Upper lobe of left lung (tissue), 6 donors: ENCODE data around the gene BMERB1. TPM values are rescaled to one million over a fixed set of nuclear protein-coding genes. Genes with fewer than 3 reads are reported as not detected.
"Not testable (repeated sequence)": the region's sequence is repeated elsewhere in the genome, so short reads cannot be mapped to it uniquely, and the experiment has no call there.

ENCODE experiments used
- ATAC-seq, 2 donors: fragments of 200-7000 bp; cut with Tn5 transposase; one replicate each; pipeline ENCODE4 v1.9.1; 2022; ENCODE audit warnings: mild to moderate bottlenecking in 2 of 2, moderate library complexity in 2 of 2; ENCODE audit not compliant: low FRiP score in 2 of 2
- DNase-seq, 2 donors: peaks; one replicate each; pipeline ENCODE4 v3.0.0-alpha.2; 2019 to 2020
- H3K27ac ChIP-seq, 4 donors: fragments of 200-600 bp; sonication (generic); one replicate each; pipeline ENCODE4 v1.5.1; 2016 to 2019
- H3K27me3 ChIP-seq, 4 donors: fragments of 200-600 bp; sonication (generic); one replicate each; pipeline ENCODE4 v1.5.1; 2017 to 2019
- H3K36me3 ChIP-seq, 4 donors: fragments of 200-600 bp; sonication (generic); one replicate each; pipeline ENCODE4 v1.5.1; 2016 to 2019
- H3K4me1 ChIP-seq, 4 donors: fragments of 200-600 bp; sonication (generic); one replicate each; pipeline ENCODE4 v1.5.1; 2018 to 2019
- H3K4me3 ChIP-seq, 4 donors: fragments of 200-600 bp; sonication (generic); one replicate each; pipeline ENCODE4 v1.5.1; 2017 to 2019; ENCODE audit warnings: mild to moderate bottlenecking in 2 of 4, moderate library complexity in 1 of 4
- H3K9me3 ChIP-seq, 4 donors: fragments of 200-600 bp; sonication (generic); one replicate each; pipeline ENCODE4 v1.5.1; 2018 to 2019
- CTCF ChIP-seq, 6 experiments: fragments of 450-650 bp in 4 of 6; fragments of 200-600 bp in 2 of 6; sonication (generic) in 2 of 6; IDR thresholded peaks; one replicate each; pipeline ENCODE4 v1.5.1; 2016 to 2019; ENCODE audit warnings: antibody characterized with exemption in 6 of 6
- EP300 ChIP-seq, 4 donors: sonication (generic); formaldehyde crosslinking; IDR thresholded peaks; one replicate each; pipeline ENCODE4 v1.5.1; 2017; ENCODE audit warnings: antibody characterized with exemption in 4 of 4, control low read depth in 2 of 4
- POLR2A ChIP-seq, 4 donors: fragments of 450-650 bp; IDR thresholded peaks; one replicate each; pipeline ENCODE4 v1.5.1; 2016 to 2017; ENCODE audit warnings: antibody characterized with exemption in 4 of 4, mild to moderate bottlenecking in 2 of 4
- POLR2AphosphoS5 ChIP-seq, 2 donors: sonication (generic); formaldehyde crosslinking; IDR thresholded peaks; one replicate each; pipeline ENCODE4 v1.5.1; 2017; ENCODE audit warnings: antibody characterized with exemption in 2 of 2
- WGBS, 2 donors: methylation state at CpG; one replicate each; pipeline ENCODE4 v1.1.5; 2017 to 2018; 5-methylcytosine and 5-hydroxymethylcytosine counted together
- total RNA-seq, 6 donors: library from RNA; depleted of rRNA in 4 of 6; stranded (reverse); fragments of >200 nt in 4 of 6; gene quantifications; one replicate each; pipeline versions ENCODE4 v1.1.0 to v1.2.1, GENCODE V29; 2016 to 2021
- donor health status: DM: no; HTN: no; CAD: no; lungs with moderate emphysema.
- donor health status: DM: no; HTN: yes; CAD: no; lungs with severe emphysema.

BMERB1 gene
- total RNA-seq, result 10 to 100 TPM in 4 of 6 donors, 1 to 10 TPM in 2; 5.2 to 27.6 (median 16.1) TPM

- no peaks in the 10 kb centered on the region for H3K9me3 ChIP-seq
- peak within 1 kb of the TSS in 3 of 4 donors; percentile 18 to 64 (median 53) for H3K27ac ChIP-seq
- ATAC-seq (peak; percentile 64 to 92), DNase-seq (peak in 1 of 2 donors; percentile 89)
- no peaks in the 10 kb centered on the region for H3K36me3 ChIP-seq
- peaks cover 0 to 17% (median 10%) of the 10 kb centered on the region in 4 donors for H3K4me1 ChIP-seq
- 0 to 2% methylated on average over 19 to 37 of the region's 63 CpGs for WGBS, 2 donors
- TF ChIP-seq CTCF (IDR thresholded peaks at IDR 0.05) (no peak), EP300 (IDR thresholded peaks at IDR 0.05) (no peak), POLR2A (IDR thresholded peaks at IDR 0.05) (peak in 1 of 4 donors; percentile 30), POLR2AphosphoS5 (IDR thresholded peaks at IDR 0.05) (peak in 1 of 2 donors; percentile 78)
- peak within 1 kb of the TSS; percentile 20 to 67 (median 59) for H3K4me3 ChIP-seq
- peaks cover 0 to 11% (median 0%) of the 10 kb centered on the region in 4 donors for H3K27me3 ChIP-seq
Observed at GRCh38 chr16:15434425-15435215, at the start of gene BMERB1. TSS of gene BMERB1 (plus strand) at chr16:15434588. CDS start at chr16:15434654, 66 bp downstream.

- not testable (repeated sequence) for H3K27me3 ChIP-seq, H3K27ac ChIP-seq, H3K36me3 ChIP-seq, DNase-seq, ATAC-seq, H3K4me3 ChIP-seq, H3K4me1 ChIP-seq, H3K9me3 ChIP-seq
- 92 to 93% methylated on average over 6 of the region's 6 CpGs for WGBS, 2 donors
Observed at GRCh38 chr16:15388060-15388459, 46.3 kb upstream of the BMERB1 start.

DNA sequence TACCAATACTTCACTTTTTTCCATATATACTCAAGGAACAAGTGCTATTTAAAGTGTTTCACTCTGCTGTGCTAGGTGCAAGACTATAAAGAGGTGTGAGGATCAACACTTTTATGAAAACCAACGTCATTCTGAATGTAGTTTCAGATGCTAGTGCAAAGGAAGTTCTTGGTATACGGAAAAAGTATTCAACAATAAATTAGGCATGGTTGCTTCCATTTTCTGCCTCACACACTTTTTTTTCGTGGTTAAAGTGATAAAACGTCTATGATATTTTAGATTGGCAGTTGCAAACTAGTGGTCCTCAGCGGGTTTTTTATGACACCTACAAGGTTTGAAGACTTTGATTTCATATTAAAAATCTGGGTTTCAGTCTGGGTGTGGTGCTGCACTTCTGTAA, 44.5 kb upstream of the BMERB1 start:
- H3K36me3 ChIP-seq, DNase-seq, H3K4me1 ChIP-seq, H3K27ac ChIP-seq, H3K9me3 ChIP-seq, H3K27me3 ChIP-seq, H3K4me3 ChIP-seq, ATAC-seq: not testable (repeated sequence)
- WGBS, 2 donors, result 62 to 64% methylated on average over 5 of the region's 5 CpGs

GRCh38 chr16:15393025-15393424, 41.4 kb upstream of the BMERB1 start:
- ATAC-seq, H3K36me3 ChIP-seq, H3K4me3 ChIP-seq, DNase-seq, H3K27me3 ChIP-seq, H3K9me3 ChIP-seq, H3K27ac ChIP-seq: not testable (repeated sequence)
- 87 to 98% methylated on average over 7 of the region's 8 CpGs for WGBS, 2 donors
- H3K4me1 ChIP-seq, result peaks cover 0 to 11% (median 2%) of the 10 kb centered on the region in 4 donors

DNA sequence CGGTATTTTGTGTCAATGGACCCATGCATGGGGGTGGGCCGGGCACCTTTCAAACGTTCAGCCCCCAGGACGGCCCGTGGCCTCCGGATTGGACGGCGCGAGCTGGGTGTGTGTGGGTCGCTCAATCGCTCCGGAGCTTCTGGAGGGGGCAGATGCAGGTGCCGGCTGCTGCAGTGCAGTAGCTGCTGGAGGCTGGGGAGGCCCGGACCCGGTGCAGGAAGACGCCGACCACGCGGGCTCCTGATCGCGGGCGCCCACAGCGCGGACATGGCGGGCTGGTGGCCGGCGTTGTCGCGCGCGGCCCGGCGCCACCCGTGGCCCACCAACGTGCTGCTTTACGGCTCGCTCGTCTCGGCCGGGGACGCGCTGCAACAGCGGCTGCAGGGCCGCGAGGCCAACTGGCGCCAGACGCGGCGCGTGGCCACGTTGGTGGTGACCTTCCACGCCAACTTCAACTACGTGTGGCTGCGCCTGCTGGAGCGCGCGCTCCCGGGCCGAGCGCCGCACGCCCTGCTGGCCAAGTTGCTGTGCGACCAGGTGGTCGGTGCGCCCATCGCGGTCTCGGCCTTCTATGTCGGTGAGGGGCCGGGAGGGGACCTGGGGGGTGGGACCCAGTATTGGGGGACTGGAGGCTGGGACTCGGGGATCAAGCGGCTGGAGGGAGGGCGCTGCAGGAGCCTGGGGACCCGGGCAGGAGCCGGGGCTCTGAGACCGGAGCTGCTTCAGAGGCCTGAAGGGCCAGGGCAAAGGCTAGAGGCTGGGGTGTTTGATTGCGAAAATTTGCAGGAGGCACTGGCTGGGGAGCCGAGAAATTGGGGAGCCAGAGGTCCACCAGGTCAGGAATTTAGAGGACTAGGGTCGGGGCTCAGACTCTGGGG, 38.5 kb upstream of the BMERB1 start, which contains the start of gene MPV17L:
MPV17L (plus strand) TSS at position 124 of the 878 bp plus-strand sequence; CDS start at position 268, 144 bp downstream.
- ATAC-seq (peak; percentile 49 to 89), DNase-seq (peak in 1 of 2 donors; percentile 91)
- peak within 1 kb of the TSS; percentile 14 to 63 (median 48) for H3K4me3 ChIP-seq
- peak within 1 kb of the TSS in 1 of 4 donors; percentile 28 for H3K27ac ChIP-seq
- not testable (repeated sequence) for H3K9me3 ChIP-seq, H3K27me3 ChIP-seq, H3K36me3 ChIP-seq
- peaks cover 0 to 11% (median 2%) of the 10 kb centered on the region in 4 donors for H3K4me1 ChIP-seq
- 8 to 25% methylated on average over 19 to 52 of the region's 79 CpGs for WGBS, 2 donors

DNA sequence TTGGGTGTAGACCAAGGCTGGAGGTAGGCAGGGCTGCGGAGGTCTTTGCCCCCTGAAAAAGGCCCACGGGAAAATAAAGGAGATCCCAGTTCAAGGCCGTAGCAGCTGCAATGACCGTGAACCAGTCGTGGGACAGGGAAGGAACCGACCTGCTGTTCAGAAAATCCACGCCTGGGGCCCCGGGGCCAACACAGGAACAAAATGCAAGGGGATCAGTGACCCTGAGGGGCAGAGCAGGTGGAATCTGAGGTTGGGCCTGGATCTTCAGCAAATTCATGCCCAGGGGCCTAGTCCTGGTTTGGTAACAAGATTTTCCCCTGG, 37.9 kb upstream of the BMERB1 start:
- not testable (repeated sequence) for H3K27me3 ChIP-seq, H3K27ac ChIP-seq, H3K36me3 ChIP-seq, H3K9me3 ChIP-seq, DNase-seq, ATAC-seq
- H3K4me3 ChIP-seq, result peak overlapping the region in 3 of 4 donors; percentile 43 to 63 (median 52)
- peaks cover 0 to 11% (median 2%) of the 10 kb centered on the region in 4 donors for H3K4me1 ChIP-seq
- WGBS, 2 donors, result 87 to 89% methylated on average over 8 of the region's 8 CpGs

DNA sequence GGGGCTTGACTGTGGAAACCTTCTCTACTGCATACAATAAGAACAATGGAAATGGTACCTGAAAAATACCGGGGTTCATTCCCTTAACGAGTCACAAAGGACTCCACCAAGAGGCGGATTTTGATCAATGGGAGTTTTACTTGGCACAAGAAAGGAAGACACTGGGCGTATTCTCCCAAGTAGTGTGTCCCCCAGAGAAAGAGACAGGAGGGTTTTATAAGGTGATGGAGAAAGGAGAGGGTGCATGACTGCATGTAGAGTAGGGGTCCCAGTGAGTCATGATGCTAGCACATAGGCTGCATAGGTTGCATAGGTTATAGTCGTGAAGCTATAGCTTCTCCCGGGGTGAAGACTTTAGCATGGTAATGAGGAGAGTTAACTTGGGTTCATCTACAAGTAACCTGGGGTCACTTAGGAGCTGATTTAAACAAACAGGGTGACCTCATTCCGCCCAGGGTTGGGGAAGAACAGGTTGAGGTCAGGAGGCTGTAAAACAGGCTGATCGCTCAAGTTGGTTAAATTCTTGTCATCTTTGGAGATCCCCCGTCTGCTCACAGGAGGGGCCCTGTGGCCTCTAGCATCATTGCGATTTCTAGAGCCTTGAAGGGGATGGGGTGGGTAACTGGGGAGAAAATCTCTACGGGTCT, 37.3 kb upstream of the BMERB1 start:
- Histone ChIP-seq H3K27me3 (peaks cover 0 to 6% (median 0%) of the 10 kb centered on the region in 4 donors), H3K9me3 (no peaks in the 10 kb centered on the region), H3K36me3 (no peaks in the 10 kb centered on the region), H3K27ac (no peak overlapping the region), H3K4me3 (no peak overlapping the region), H3K4me1 (peaks cover 0 to 11% (median 2%) of the 10 kb centered on the region in 4 donors)
- 90 to 96% methylated on average over 8 to 11 of the region's 11 CpGs for WGBS, 2 donors
- ATAC-seq, result no peak
- no peak for TF ChIP-seq POLR2AphosphoS5 (IDR thresholded peaks at IDR 0.05)
- TF ChIP-seq CTCF (IDR thresholded peaks at IDR 0.05), result no peak
- no peak for TF ChIP-seq EP300 (IDR thresholded peaks at IDR 0.05)
- no peak for TF ChIP-seq POLR2A (IDR thresholded peaks at IDR 0.05)
- no peak for DNase-seq
